BJ (cell line): ENCODE results near the gene ODF2. TPM values are rescaled to one million over a fixed set of nuclear protein-coding genes. Genes with fewer than 3 reads are reported as not detected.
"Not testable (repeated sequence)": the region's sequence is repeated elsewhere in the genome, so short reads cannot be mapped to it uniquely, and the experiment has no call there.

ENCODE experiments used
- CTCF ChIA-PET: fragments of 350-600 bp; formaldehyde crosslinking; extraction: SDS; loops from one replicate; lab custom pipeline; 2021; ENCODE audit warnings: antibody characterized with exemption, inconsistent platforms; lab: Yijun Ruan, JAX
- POLR2A ChIA-PET: fragments of 300-600 bp; sonication (Branson Sonifier 250); formaldehyde crosslinking; extraction: SDS; loops from one replicate; lab custom pipeline; 2021; ENCODE audit warnings: antibody characterized with exemption; lab: Charles Lee
- DNase-seq: peaks from one replicate; pipeline ENCODE4 v3.0.0-alpha.2; 2011; ENCODE audit warnings: low read depth
- H3K27me3 ChIP-seq: 2 replicates; pipeline ENCODE4 v1.6.0; 2011; ENCODE audit warnings: low read length; ENCODE audit not compliant: control insufficient read depth, insufficient read depth
- H3K36me3 ChIP-seq: 2 replicates; pipeline ENCODE4 v1.5.1; 2011; ENCODE audit warnings: low read length; ENCODE audit not compliant: control insufficient read depth, insufficient read depth
- H3K4me3 ChIP-seq: 2 replicates; pipeline ENCODE4 v1.5.1; 2011; ENCODE audit warnings: low read depth, mild to moderate bottlenecking, control low read depth, low read length
- polyA plus RNA-seq: library from polyadenylated mRNA; depleted of rRNA; stranded (reverse); fragments of >200 nt; gene quantifications from 2 replicates; pipeline ENCODE4 v1.2.3, GENCODE V29; 2011
- TF ChIP-seq, protein P1 (sequence below): IDR thresholded peaks from 2 replicates; pipeline ENCODE4 v1.5.1; 2011; ENCODE audit warnings: low read depth, mild to moderate bottlenecking, control low read depth, inconsistent platforms, low read length, moderate library complexity; ENCODE audit not compliant: insufficient read depth

The ODF2 gene
- polyA plus RNA-seq, 1 experiment, result 21.5 TPM

DNA sequence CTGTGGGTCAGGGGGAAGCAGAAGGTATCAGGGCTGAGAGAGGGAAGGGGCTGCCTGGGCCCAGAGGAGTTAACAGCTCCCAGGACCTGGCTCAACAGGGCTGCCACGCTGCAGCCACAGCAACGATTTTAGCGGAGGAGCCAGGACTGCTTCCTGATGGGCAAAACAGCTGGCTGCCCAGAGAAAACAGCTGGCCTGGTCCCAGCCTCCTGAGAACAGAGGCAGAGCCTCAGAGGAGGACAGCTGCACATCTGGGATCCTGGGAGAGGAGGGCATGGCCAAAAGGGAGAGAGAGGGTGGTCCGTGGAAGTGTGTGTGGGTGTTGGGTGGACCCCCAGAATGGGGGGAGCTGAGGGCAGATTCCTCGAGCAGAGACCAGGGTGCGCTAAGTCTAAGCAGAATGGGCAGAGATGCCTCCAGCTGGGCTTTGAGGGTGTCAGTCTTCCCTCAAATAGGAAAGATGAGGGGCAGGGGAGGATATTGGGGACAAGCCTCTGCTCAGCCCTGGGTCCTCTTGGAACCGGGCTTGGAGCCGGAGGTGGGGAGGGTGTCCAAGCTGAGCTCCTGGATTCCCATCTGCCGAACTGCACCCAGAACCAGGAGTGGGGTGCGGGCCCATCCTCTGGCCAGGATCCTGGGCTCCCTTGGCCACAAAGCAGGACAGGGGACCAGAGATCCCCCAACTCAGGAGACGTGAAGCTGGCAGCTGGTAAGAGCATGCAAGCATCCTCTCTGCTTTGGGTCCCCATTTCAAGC lies 44.3 kb upstream of the ODF2 start:
- POLR2A ChIA-PET, result no interaction called here
- TF ChIP-seq, protein P1, sequence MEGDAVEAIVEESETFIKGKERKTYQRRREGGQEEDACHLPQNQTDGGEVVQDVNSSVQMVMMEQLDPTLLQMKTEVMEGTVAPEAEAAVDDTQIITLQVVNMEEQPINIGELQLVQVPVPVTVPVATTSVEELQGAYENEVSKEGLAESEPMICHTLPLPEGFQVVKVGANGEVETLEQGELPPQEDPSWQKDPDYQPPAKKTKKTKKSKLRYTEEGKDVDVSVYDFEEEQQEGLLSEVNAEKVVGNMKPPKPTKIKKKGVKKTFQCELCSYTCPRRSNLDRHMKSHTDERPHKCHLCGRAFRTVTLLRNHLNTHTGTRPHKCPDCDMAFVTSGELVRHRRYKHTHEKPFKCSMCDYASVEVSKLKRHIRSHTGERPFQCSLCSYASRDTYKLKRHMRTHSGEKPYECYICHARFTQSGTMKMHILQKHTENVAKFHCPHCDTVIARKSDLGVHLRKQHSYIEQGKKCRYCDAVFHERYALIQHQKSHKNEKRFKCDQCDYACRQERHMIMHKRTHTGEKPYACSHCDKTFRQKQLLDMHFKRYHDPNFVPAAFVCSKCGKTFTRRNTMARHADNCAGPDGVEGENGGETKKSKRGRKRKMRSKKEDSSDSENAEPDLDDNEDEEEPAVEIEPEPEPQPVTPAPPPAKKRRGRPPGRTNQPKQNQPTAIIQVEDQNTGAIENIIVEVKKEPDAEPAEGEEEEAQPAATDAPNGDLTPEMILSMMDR, result no peak
- H3K36me3 ChIP-seq, result no peaks in the 10 kb centered on the region

DNA sequence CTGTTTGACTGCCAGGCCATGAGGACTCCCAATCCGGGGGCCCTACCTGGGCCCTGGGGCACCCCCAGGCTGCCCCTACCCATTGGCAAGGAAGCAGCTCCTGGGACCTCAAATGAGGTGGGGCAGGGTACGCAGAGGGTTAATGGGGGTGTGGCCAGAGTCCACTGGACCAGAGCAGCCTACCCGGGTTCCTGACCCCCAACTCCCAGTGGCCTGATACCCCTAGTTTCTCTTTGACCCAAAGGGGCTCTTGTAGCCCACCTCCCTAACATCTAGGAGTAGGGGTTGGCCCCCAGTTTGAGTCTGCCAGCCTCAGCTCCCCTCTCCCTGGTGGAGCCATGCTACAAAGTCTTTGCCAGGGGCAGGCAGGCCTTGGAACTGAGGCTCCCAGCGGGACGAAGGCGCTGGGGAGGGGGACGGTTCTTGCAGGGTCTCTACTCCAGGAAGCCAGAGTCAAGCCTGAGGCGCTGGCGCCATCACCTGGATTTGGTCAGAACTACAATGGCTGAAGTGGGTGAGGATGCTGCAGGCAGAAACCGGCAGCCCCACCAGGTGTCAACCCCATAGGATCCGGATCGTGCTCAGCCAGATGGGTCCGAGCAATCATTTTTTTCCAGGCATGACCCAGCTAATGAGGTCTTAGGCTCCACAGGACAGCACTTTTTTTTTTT lies 43.6 kb upstream of the ODF2 start:
- Histone ChIP-seq H3K4me3 (no peak overlapping the region), H3K36me3 (no peaks in the 10 kb centered on the region), H3K27me3 (peaks cover 8% of the 10 kb centered on the region)
- CTCF ChIA-PET, result interaction anchor here (0.5 to 10.5 kb wide), 14 partner anchors 8 to 452 kb away, joined by 3 to 108 read pairs (median 7); partner anchors contain the start of genes CERCAM and URM1
- TF ChIP-seq, protein P1, result peak; percentile 69
- DNase-seq, result no peak
- POLR2A ChIA-PET, result no interaction called here

More for the DNA sequence above, 44.3 kb upstream of the ODF2 start:
- no peak for DNase-seq
- CTCF ChIA-PET, result interaction anchor here (0.6 to 10.5 kb wide), 15 partner anchors 9 to 156 kb away, joined by 3 to 108 read pairs (median 5); partner anchors contain the start of genes CERCAM, GOLGA2, SWI5 and URM1
- H3K27me3 ChIP-seq, result peaks cover 7% of the 10 kb centered on the region
- no peak overlapping the region for H3K4me3 ChIP-seq

DNA sequence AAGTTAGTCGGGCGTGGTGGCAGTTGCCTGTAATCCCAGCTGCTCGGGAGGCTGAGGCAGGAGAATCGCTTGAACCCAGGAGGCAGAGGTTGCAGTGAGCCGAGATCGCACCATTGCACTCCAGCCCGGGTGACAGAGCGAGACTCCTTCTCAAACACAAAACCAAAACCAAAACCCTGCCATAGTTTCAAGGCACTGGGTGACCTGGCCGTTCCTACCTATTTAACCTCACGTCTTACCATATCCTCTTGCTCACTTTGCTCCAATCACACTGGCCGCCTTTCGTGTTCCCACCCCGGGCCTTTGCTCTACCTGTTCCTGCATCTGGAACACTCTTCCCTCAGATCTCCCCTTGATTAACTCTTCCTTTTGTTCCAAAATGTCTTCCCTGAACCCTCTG lies 42.1 kb upstream of the ODF2 start:
- DNase-seq, H3K36me3 ChIP-seq, H3K27me3 ChIP-seq, POLR2A ChIA-PET, H3K4me3 ChIP-seq: not testable (repeated sequence)
- CTCF ChIA-PET, result interaction anchor here (1.7 to 10.5 kb wide), 2 partner anchors 12 to 52 kb away, joined by 8 to 108 read pairs; no protein-coding TSS in a partner anchor

DNA sequence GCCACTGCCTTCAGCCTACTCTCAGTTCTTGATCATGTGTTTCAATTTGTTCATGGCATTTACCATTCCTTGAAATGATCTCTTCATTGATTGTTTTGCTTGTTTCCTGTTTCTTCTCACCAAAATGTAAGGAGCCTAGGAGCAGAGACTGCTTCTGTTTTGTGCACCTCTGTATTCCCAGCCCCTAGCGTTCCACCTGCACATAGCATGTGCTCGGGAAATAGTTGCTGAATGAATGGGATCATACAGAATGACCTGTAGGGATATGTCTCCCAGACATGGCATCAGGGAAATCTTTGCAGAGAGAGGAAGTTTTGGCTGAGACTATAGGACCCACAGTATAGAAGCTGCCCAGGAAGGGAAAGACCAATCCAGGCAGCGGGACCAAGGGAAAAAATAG lies 41.3 kb upstream of the ODF2 start:
- Histone ChIP-seq H3K27me3 (peaks cover 8% of the 10 kb centered on the region), H3K36me3 (no peaks in the 10 kb centered on the region), H3K4me3 (no peak overlapping the region)
- DNase-seq, result no peak
- ChIA-PET POLR2A (no interaction called here), CTCF (interaction anchor here (1.1 to 10.5 kb wide), 2 partner anchors 43 to 53 kb away, joined by 3 to 108 read pairs; partner anchors contain the start of gene URM1)
- TF ChIP-seq, protein P1, result peak; percentile 20; the same call in 1 of the 2 replicates

DNA sequence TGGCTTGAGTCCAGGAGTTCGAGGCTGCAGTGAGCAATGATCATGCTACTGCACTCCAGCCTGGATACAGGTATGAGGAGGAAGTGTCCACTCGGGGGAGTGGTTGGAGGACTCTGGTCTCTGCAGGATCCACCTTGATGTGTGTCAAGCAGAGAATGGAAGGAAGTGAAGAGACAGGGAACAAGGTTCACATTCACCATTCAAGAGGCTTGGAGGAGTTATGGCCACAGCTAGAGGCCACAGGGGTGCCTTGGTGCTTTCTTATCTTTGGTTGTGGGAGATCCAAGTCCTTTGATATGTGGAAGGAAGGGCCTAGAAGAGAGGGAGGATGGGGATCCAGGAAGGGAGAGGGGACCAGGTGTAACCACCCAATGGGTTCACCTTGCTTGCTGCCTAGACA lies 40.5 kb upstream of the ODF2 start:
- POLR2A ChIA-PET, result no interaction called here
- TF ChIP-seq, protein P1, result no peak

More for the DNA sequence above, 40.5 kb upstream of the ODF2 start:
- Histone ChIP-seq H3K27me3 (peaks cover 8% of the 10 kb centered on the region), H3K4me3 (no peak overlapping the region), H3K36me3 (no peaks in the 10 kb centered on the region)
- no peak for DNase-seq
- CTCF ChIA-PET, result interaction anchor here (1.1 to 10.5 kb wide), 3 partner anchors 23 to 54 kb away, joined by 3 to 108 read pairs (median 6); partner anchors contain the start of gene URM1
